AG09309 (cell line): ENCODE data around the gene MRPS15.

Experiments
- DNase-seq: peaks from one replicate; pipeline ENCODE4 v3.0.0-alpha.2; 2010; ENCODE audit warnings: low read depth
- H3K4me3 ChIP-seq: 2 replicates; pipeline ENCODE4 v1.5.1; 2011; ENCODE audit warnings: mild to moderate bottlenecking, low read depth, low read length, moderate library complexity; ENCODE audit not compliant: control insufficient read depth
- CTCF ChIP-seq: IDR thresholded peaks from 2 replicates; pipeline ENCODE4 v1.5.1; 2011; ENCODE audit warnings: mild to moderate bottlenecking, low read depth, low read length, inconsistent platforms; ENCODE audit not compliant: insufficient read depth, control insufficient read depth; ENCODE audit errors: missing control alignments

The MRPS15 gene

GRCh38 chr1:36457691-36458090 lies 6.5 kb downstream of the MRPS15 start:
- H3K4me3 ChIP-seq = no peak overlapping the region
- no peak for TF ChIP-seq CTCF
- DNase-seq = no peak

GRCh38 chr1:36456391-36456928 lies 7.7 kb downstream of the MRPS15 start:
- DNase-seq = no peak
- H3K4me3 ChIP-seq = no peak overlapping the region
- TF ChIP-seq CTCF = no peak

GRCh38 chr1:36455386-36455785 lies 8.8 kb downstream of the MRPS15 start:
- no peak for TF ChIP-seq CTCF
- no peak overlapping the region for H3K4me3 ChIP-seq
- DNase-seq = no peak

- DNase-seq = no peak
- TF ChIP-seq CTCF = no peak
- no peak overlapping the region for H3K4me3 ChIP-seq
These were observed 10.4 kb downstream of the MRPS15 start for GRCh38 chr1:36453600-36454388.

- no peak overlapping the region for H3K4me3 ChIP-seq
- no peak for DNase-seq
- TF ChIP-seq CTCF = no peak
These were observed 11.1 kb downstream of the MRPS15 start for GRCh38 chr1:36453051-36453450.

- DNase-seq = no peak
- peak overlapping the region; percentile 49 for H3K4me3 ChIP-seq
These were observed 13.3 kb downstream of the MRPS15 start for GRCh38 chr1:36450919-36451305.

More at GRCh38 chr1:36450919-36451305, 13.3 kb downstream of the MRPS15 start:
- no peak for TF ChIP-seq CTCF
